Measurements from ENCODE around the gene TMEM263. TPM values are rescaled to one million over a fixed set of nuclear protein-coding genes. Genes with fewer than 3 reads are reported as not detected.

The TMEM263 gene
- total and polyA plus RNA-seq, 9 of the 15 experiments (the other 6 are each of a cell fraction or from before 2014, with no cell fraction given): 12.6 to 36.7 (median 24.4) TPM

DNA sequence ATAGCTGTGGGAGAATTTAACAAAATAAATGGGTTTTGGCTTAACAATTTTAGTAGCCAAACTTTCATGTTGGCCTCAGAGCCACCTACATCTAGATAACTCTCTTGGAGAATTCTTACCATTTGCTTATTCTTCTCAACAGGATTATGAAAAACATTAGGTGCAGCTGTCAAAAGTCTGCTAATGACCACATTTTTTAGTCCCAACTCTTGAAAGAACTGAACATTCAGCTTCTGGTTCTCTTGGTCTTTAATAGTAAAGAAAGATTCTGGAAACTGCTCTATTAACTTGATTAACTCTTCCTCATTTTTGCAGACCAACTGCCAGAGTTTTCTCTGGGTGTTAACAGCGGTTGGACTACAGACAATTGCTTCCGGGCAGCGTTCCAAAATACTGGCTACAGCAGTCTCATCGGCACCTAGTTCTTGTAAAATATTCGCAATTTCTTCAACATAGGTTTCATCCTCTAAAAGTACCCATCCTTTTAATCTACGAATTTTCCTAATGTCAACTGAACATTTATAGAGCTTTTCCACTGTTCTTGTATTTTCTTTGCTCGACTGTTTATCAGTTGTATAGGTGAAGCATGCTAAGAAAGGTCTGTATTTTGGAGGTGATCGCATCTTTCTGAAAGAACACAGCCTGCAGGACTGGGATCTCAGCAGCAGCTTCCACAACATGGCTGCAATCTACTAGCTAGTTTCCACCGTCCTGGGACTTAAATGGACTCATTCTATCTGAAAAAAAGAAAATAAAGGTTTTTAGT, 22.5 kb downstream of the TMEM263 start (continued):
- TF ChIP-seq, protein P1, sequence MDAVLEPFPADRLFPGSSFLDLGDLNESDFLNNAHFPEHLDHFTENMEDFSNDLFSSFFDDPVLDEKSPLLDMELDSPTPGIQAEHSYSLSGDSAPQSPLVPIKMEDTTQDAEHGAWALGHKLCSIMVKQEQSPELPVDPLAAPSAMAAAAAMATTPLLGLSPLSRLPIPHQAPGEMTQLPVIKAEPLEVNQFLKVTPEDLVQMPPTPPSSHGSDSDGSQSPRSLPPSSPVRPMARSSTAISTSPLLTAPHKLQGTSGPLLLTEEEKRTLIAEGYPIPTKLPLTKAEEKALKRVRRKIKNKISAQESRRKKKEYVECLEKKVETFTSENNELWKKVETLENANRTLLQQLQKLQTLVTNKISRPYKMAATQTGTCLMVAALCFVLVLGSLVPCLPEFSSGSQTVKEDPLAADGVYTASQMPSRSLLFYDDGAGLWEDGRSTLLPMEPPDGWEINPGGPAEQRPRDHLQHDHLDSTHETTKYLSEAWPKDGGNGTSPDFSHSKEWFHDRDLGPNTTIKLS (IDR thresholded peaks at IDR 0.05; ENCODE audit: borderline replicate concordance, low read depth): no peak
- no peak for TF ChIP-seq ZNF830 (CRISPR knock-in tag; IDR thresholded peaks at IDR 0.05)
- 0 out of 2 replicates have a peak, but pooled peaks have one; percentile 26 for TF ChIP-seq EP300 (IDR thresholded peaks at IDR 0.05; ENCODE audit: low read length)
- TF ChIP-seq, protein P2, sequence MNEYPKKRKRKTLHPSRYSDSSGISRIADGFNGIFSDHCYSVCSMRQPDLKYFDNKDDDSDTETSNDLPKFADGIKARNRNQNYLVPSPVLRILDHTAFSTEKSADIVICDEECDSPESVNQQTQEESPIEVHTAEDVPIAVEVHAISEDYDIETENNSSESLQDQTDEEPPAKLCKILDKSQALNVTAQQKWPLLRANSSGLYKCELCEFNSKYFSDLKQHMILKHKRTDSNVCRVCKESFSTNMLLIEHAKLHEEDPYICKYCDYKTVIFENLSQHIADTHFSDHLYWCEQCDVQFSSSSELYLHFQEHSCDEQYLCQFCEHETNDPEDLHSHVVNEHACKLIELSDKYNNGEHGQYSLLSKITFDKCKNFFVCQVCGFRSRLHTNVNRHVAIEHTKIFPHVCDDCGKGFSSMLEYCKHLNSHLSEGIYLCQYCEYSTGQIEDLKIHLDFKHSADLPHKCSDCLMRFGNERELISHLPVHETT (CRISPR knock-in tag; conservative IDR thresholded peaks at IDR 0.05 in 1 of 2, IDR thresholded peaks at IDR 0.05 in 1 of 2): 0 out of 4 replicates have a peak, but pooled peaks of 1 of the 2 experiments have one; percentile 28
- 0 out of 2 replicates have a peak, but pooled peaks have one; percentile 47 for TF ChIP-seq ELF1 (tag; IDR thresholded peaks at IDR 0.05)
- TF ChIP-seq GABPA (tag; conservative IDR thresholded peaks at IDR 0.05; ENCODE audit: low read depth): peak; percentile 26; the same call in 1 of the 2 replicates
- TF ChIP-seq NR2C1 (IDR thresholded peaks at IDR 0.05): peak; percentile 47; the same call in 1 of the 2 replicates
- peak; percentile 45; the same call in 1 of the 2 replicates for TF ChIP-seq NR2C1 (tag; IDR thresholded peaks at IDR 0.05)
- TF ChIP-seq, protein P3, sequence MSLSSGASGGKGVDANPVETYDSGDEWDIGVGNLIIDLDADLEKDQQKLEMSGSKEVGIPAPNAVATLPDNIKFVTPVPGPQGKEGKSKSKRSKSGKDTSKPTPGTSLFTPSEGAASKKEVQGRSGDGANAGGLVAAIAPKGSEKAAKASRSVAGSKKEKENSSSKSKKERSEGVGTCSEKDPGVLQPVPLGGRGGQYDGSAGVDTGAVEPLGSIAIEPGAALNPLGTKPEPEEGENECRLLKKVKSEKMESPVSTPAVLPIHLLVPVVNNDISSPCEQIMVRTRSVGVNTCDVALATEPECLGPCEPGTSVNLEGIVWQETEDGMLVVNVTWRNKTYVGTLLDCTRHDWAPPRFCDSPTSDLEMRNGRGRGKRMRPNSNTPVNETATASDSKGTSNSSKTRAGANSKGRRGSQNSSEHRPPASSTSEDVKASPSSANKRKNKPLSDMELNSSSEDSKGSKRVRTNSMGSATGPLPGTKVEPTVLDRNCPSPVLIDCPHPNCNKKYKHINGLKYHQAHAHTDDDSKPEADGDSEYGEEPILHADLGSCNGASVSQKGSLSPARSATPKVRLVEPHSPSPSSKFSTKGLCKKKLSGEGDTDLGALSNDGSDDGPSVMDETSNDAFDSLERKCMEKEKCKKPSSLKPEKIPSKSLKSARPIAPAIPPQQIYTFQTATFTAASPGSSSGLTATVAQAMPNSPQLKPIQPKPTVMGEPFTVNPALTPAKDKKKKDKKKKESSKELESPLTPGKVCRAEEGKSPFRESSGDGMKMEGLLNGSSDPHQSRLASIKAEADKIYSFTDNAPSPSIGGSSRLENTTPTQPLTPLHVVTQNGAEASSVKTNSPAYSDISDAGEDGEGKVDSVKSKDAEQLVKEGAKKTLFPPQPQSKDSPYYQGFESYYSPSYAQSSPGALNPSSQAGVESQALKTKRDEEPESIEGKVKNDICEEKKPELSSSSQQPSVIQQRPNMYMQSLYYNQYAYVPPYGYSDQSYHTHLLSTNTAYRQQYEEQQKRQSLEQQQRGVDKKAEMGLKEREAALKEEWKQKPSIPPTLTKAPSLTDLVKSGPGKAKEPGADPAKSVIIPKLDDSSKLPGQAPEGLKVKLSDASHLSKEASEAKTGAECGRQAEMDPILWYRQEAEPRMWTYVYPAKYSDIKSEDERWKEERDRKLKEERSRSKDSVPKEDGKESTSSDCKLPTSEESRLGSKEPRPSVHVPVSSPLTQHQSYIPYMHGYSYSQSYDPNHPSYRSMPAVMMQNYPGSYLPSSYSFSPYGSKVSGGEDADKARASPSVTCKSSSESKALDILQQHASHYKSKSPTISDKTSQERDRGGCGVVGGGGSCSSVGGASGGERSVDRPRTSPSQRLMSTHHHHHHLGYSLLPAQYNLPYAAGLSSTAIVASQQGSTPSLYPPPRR (CRISPR knock-in tag; IDR thresholded peaks at IDR 0.05; ENCODE audit: borderline replicate concordance): no peak
- TF ChIP-seq DPF2 (IDR thresholded peaks at IDR 0.05): 0 out of 2 replicates have a peak, but pooled peaks have one; percentile 35
- 0 out of 2 replicates have a peak, but pooled peaks have one; percentile 28 for TF ChIP-seq SMARCA4 (IDR thresholded peaks at IDR 0.05)
